ENCODE measurements around the gene LEUTX.

DNA sequence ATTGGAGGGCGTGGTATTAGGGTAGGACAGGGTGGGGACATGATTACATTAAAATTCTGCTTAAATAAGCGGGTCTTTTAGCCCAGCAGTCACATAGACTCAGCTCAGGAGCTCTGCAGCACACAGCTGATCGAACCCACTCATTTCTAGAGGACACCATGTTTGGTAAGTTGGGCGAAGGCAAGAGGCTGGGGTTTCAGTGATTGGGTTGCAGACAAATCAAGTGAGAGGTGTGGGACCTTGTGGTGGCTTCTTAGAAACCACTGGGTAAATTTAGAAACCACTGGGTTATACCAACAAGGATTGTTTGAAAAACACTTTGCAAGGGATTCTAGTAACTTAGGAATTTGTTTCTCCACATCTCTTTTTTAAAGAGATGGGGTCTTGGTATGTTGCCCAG lies at the start of gene LEUTX:
- TF ChIP-seq, protein P1, sequence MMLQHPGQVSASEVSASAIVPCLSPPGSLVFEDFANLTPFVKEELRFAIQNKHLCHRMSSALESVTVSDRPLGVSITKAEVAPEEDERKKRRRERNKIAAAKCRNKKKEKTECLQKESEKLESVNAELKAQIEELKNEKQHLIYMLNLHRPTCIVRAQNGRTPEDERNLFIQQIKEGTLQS (IDR thresholded peaks at IDR 0.05), result no peak
- TF ChIP-seq JUND (IDR thresholded peaks at IDR 0.05), result no peak
- TF ChIP-seq, protein P2, sequence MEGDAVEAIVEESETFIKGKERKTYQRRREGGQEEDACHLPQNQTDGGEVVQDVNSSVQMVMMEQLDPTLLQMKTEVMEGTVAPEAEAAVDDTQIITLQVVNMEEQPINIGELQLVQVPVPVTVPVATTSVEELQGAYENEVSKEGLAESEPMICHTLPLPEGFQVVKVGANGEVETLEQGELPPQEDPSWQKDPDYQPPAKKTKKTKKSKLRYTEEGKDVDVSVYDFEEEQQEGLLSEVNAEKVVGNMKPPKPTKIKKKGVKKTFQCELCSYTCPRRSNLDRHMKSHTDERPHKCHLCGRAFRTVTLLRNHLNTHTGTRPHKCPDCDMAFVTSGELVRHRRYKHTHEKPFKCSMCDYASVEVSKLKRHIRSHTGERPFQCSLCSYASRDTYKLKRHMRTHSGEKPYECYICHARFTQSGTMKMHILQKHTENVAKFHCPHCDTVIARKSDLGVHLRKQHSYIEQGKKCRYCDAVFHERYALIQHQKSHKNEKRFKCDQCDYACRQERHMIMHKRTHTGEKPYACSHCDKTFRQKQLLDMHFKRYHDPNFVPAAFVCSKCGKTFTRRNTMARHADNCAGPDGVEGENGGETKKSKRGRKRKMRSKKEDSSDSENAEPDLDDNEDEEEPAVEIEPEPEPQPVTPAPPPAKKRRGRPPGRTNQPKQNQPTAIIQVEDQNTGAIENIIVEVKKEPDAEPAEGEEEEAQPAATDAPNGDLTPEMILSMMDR (IDR thresholded peaks at IDR 0.05; ENCODE audit: low read depth, low read length, missing input control), result no peak

Measured in liver (tissue), 3 donors.